Right lobe of liver (tissue), 6 donors: ENCODE results near the gene TRPM3. TPM values are rescaled to one million over a fixed set of nuclear protein-coding genes. Genes with fewer than 3 reads are reported as not detected.

Experiments
- ATAC-seq, 4 donors: fragments of 200-7000 bp; cut with Tn5 transposase; one replicate each; pipeline ENCODE4 v1.9.1; 2020; ENCODE audit warnings: mild to moderate bottlenecking in 4 of 4, moderate library complexity in 4 of 4
- DNase-seq, 3 donors: peaks; one replicate each; pipeline ENCODE4 v3.0.0-alpha.2; 2020
- H3K27ac ChIP-seq, 3 donors: fragments of 200-600 bp; one replicate each; pipeline ENCODE4 v1.8.0; 2022
- H3K27me3 ChIP-seq, 2 donors: fragments of 200-600 bp; one replicate each; pipeline ENCODE4 v1.8.0; 2022
- H3K36me3 ChIP-seq, 4 donors: fragments of 200-600 bp; sonication (generic) in 1 of 4; one replicate each; pipeline versions ENCODE4 v1.5.1 to v1.8.0; 2017 to 2022; ENCODE audit warnings: control low read depth in 1 of 4
- H3K4me1 ChIP-seq, 4 donors: fragments of 200-600 bp; sonication (generic) in 1 of 4; one replicate each; pipeline versions ENCODE4 v1.5.1 to v1.8.0; 2017 to 2022; ENCODE audit warnings: control low read depth in 1 of 4
- H3K4me3 ChIP-seq, 3 donors: fragments of 200-600 bp; one replicate each; pipeline ENCODE4 v1.8.0; 2022
- H3K9me3 ChIP-seq, 4 donors: fragments of 200-600 bp; sonication (generic) in 1 of 4; one replicate each; pipeline versions ENCODE4 v1.5.1 to v1.8.0; 2017 to 2022; ENCODE audit warnings: control low read depth in 1 of 4
- POLR2A ChIP-seq: fragments of 450-650 bp; IDR thresholded peaks from one replicate; pipeline ENCODE4 v1.6.1; 2017; ENCODE audit warnings: antibody characterized with exemption, mild to moderate bottlenecking
- WGBS: methylation state at CpG from one replicate; pipeline ENCODE4 v1.1.6; 2018; ENCODE audit warnings: low coverage, low lambda C conversion rate; ENCODE audit not compliant: insufficient coverage; ENCODE audit errors: missing lambda C conversion rate; 5-methylcytosine and 5-hydroxymethylcytosine counted together
- intact Hi-C, 2 donors: fragments of 100-400 bp; cut with DNase I; formaldehyde crosslinking; loops; one replicate each; pipeline versions ENCODE4 v1.11.2 to v1.14.1; 2022
- total RNA-seq, 6 experiments: library from RNA; depleted of rRNA in 2 of 6; stranded (reverse); fragments of >200 nt in 2 of 6; fragmentation: NEBNext Ultra II Directional in 3 of 6; extraction: Animal tissue kit (Norgen Biotek cat#: 25700) in 3 of 6; gene quantifications; one replicate each; pipeline versions ENCODE4 v1.1.0 to v1.2.4, GENCODE V29; 2016 to 2023
- TF ChIP-seq, protein P1 (sequence below), 4 donors: fragments of 200-600 bp in 3 of 4; fragments of 450-650 bp in 1 of 4; IDR thresholded peaks; one replicate each; pipeline versions ENCODE4 v1.5.1 to v1.8.0; 2016 to 2022; ENCODE audit warnings: antibody characterized with exemption in 4 of 4, mild to moderate bottlenecking in 2 of 4
- donor health status: DM: no; HTN: yes; CAD: no.
- donor health status: DM: no; HTN: no; CAD: no.
- donor health status: DM: no; HTN: no; CAD: no.
- donor health status: DM: no; HTN: yes; CAD: no.
- donor health status: DM: no; HTN: yes; CAD: no.

The TRPM3 gene
- total RNA-seq, 6 experiments from 2014 or later = 0.26 to 0.56 (median 0.39) TPM

DNA sequence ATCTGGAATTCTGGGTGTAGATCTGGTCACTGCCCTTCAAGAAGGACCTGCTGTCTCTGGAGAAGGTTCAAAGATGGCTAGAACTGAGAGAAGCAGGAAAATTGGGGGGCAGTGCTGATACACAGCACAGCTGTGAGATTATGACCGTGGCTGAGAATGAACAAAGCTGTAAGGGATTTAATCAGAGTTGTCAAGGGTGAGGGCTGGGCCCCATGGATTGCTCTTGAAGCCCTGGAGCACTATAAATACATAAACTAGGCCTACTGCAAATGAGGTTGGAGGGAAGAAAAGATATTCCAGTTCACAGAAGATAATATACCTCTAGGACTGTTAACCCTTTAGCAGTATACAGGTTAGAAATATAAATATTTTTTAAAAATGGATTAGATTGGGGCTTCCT is 620.6 kb downstream of the TRPM3 start:
- no peaks in the 10 kb centered on the region for H3K36me3 ChIP-seq
- intact Hi-C loops = no loop called here
- H3K27ac ChIP-seq = no peak overlapping the region
- H3K27me3 ChIP-seq = no peaks in the 10 kb centered on the region
- DNase-seq (no peak), ATAC-seq (no peak)
- 91% methylated on average over 1 of the region's 1 CpG for WGBS
- no peaks in the 10 kb centered on the region for H3K9me3 ChIP-seq
- no peak overlapping the region for H3K4me3 ChIP-seq
- TF ChIP-seq, protein P1, sequence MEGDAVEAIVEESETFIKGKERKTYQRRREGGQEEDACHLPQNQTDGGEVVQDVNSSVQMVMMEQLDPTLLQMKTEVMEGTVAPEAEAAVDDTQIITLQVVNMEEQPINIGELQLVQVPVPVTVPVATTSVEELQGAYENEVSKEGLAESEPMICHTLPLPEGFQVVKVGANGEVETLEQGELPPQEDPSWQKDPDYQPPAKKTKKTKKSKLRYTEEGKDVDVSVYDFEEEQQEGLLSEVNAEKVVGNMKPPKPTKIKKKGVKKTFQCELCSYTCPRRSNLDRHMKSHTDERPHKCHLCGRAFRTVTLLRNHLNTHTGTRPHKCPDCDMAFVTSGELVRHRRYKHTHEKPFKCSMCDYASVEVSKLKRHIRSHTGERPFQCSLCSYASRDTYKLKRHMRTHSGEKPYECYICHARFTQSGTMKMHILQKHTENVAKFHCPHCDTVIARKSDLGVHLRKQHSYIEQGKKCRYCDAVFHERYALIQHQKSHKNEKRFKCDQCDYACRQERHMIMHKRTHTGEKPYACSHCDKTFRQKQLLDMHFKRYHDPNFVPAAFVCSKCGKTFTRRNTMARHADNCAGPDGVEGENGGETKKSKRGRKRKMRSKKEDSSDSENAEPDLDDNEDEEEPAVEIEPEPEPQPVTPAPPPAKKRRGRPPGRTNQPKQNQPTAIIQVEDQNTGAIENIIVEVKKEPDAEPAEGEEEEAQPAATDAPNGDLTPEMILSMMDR (IDR thresholded peaks at IDR 0.05) = no peak
- no peak for TF ChIP-seq POLR2A
- H3K4me1 ChIP-seq = no peaks in the 10 kb centered on the region

DNA sequence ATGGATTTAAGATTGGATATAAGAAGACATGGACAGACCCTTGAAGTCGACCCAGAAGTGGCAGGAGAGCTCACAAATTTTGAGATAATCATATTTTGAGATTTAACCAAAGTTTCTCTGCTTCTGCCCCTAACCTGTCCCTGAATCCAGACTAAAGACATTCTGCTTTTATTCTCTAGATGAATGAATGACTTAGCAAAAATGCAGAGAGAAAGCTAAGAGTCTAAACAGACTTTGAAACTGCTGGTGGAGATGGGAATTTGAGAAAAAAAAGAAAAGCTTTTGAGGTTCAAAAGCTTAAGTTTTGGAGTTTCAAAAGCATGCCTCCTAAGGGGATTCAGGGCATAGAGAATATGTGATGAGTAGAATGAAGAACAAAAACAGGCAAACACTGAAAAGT is 621.8 kb downstream of the TRPM3 start:
- no peaks in the 10 kb centered on the region for H3K27me3 ChIP-seq
- WGBS = 63% methylated on average over 1 of the region's 1 CpG
- H3K9me3 ChIP-seq = no peaks in the 10 kb centered on the region
- H3K4me1 ChIP-seq = no peaks in the 10 kb centered on the region
- intact Hi-C loops = loop anchor here in 1 of 2 donors (10.0 kb wide), 1 partner anchor 105 kb away; no protein-coding TSS in a partner anchor
- no peak overlapping the region for H3K4me3 ChIP-seq
- no peaks in the 10 kb centered on the region for H3K36me3 ChIP-seq
- ATAC-seq (no peak), DNase-seq (no peak)
- no peak for TF ChIP-seq POLR2A
- TF ChIP-seq, protein P1 (IDR thresholded peaks at IDR 0.05) = no peak
- H3K27ac ChIP-seq = no peak overlapping the region

DNA sequence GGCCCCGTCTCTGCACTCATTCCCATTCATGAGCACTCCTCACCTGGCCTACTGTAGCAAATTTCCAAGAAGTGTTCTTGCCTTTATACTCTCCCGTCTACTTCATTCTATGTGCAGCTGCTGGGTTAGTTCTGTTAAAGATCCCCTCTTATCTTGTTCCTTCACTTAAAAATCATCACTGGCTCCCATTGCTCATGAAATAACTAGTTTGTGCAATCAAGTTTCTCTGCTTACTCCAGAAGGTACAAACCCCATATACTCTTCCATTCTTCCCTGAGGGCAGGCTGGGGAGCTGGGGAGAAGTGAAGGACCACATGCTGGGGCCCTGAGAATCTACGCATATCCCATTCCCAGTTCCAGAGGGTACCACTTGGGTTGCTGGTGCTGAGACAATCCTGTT is 622.6 kb downstream of the TRPM3 start:
- Histone ChIP-seq H3K27me3 (no peaks in the 10 kb centered on the region), H3K9me3 (no peaks in the 10 kb centered on the region), H3K36me3 (no peaks in the 10 kb centered on the region), H3K4me3 (no peak overlapping the region), H3K27ac (no peak overlapping the region), H3K4me1 (no peaks in the 10 kb centered on the region)
- intact Hi-C loops = loop anchor here in 1 of 2 donors (10.0 kb wide), 1 partner anchor 106 kb away; no protein-coding TSS in a partner anchor
- no peak for ATAC-seq
- DNase-seq = no peak
- 100% methylated on average over 3 of the region's 3 CpGs for WGBS
- TF ChIP-seq POLR2A = no peak
- TF ChIP-seq, protein P1 (IDR thresholded peaks at IDR 0.05) = no peak

DNA sequence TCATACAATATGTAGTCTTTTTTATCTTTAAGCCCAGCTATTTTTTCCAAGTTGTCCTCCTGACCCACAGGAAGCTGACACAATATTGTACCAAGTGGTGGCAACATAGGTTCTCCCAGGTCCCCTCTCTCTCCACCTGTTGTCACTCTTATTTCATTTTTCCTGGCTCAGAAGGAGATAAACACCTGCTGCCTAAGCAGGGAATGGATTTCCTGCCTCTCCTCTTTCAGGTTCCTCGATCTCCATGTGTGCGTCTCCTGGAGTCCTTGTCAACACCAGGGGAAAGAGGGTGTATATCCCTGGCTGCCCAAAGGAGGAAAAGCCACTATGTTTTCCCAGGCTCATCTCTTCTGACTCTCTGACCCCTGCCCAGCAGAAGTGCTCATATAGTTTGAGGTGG is 625.2 kb downstream of the TRPM3 start:
- ATAC-seq (no peak), DNase-seq (no peak)
- Histone ChIP-seq H3K4me3 (no peak overlapping the region), H3K4me1 (no peaks in the 10 kb centered on the region), H3K27me3 (no peaks in the 10 kb centered on the region), H3K9me3 (no peaks in the 10 kb centered on the region), H3K27ac (no peak overlapping the region), H3K36me3 (no peaks in the 10 kb centered on the region)
- 100% methylated on average over 2 of the region's 2 CpGs for WGBS
- intact Hi-C loops = loop anchor here in 1 of 2 donors (10.0 kb wide), 1 partner anchor 109 kb away; no protein-coding TSS in a partner anchor
- no peak for TF ChIP-seq POLR2A
- TF ChIP-seq, protein P1 (IDR thresholded peaks at IDR 0.05) = no peak

DNA sequence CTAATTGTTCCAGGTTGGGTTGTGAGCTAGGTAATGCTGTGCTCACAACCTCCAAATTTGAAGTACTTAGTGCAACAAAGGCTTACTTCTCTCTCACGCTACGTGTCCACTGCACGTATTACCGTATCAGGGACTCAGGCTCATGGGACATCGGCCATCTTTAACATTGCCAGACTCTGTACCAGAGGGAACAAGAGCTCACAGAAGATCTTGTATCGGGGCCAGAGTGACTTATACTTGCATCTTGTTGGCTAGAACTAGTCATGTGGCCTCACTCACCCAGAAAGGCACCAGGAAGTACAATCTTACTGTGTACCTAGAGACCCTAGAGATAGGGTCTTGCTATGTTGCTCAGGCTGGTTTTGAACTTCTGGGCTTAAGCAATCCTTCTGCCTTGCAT is 625.9 kb downstream of the TRPM3 start:
- H3K4me3 ChIP-seq = no peak overlapping the region
- H3K4me1 ChIP-seq = no peaks in the 10 kb centered on the region
- 98% methylated on average over 5 of the region's 6 CpGs for WGBS
- ATAC-seq (no peak), DNase-seq (no peak)
- H3K36me3 ChIP-seq = no peaks in the 10 kb centered on the region
- intact Hi-C loops = loop anchor here in 1 of 2 donors (10.0 kb wide), 1 partner anchor 109 kb away; no protein-coding TSS in a partner anchor
- H3K27me3 ChIP-seq = no peaks in the 10 kb centered on the region
- no peak overlapping the region for H3K27ac ChIP-seq
- no peaks in the 10 kb centered on the region for H3K9me3 ChIP-seq
- TF ChIP-seq POLR2A = no peak
- TF ChIP-seq, protein P1 (IDR thresholded peaks at IDR 0.05) = no peak
